Endothelial cell of umbilical vein (primary cell): ENCODE measurements around the gene B3GAT1. TPM values are rescaled to one million over a fixed set of nuclear protein-coding genes. Genes with fewer than 3 reads are reported as not detected.

Experiments
- BruUV-seq: library from RNA; stranded (reverse); fragments of 400-500 nt; replicated peaks from 2 replicates; lab custom pipeline; 2021; lab: Mats Ljungman, UMichigan
- CTCF ChIA-PET: fragments of 300-600, 350-600 bp; sonication (Branson Sonifier 250); formaldehyde crosslinking; loops from one replicate; lab custom pipeline; 2021; ENCODE audit warnings: antibody characterized with exemption, inconsistent platforms; lab: Charles Lee
- POLR2A ChIA-PET: fragments of 300-600, 350-600 bp; sonication (Branson Sonifier 250); formaldehyde crosslinking; loops from one replicate; lab custom pipeline; 2021; ENCODE audit warnings: antibody characterized with exemption, inconsistent platforms; lab: Charles Lee
- DNase-seq: peaks from one replicate; pipeline ENCODE4 v3.0.0-alpha.2; 2011; ENCODE audit warnings: low read depth, low spot score
- FAIRE-seq: peaks from 2 replicates; lab custom pipeline; 2011; peaks lifted over from hg19 to GRCh38; lab: Jason Lieb, UNC
- H2AFZ ChIP-seq: 2 replicates; pipeline ENCODE4 v1.6.0; 2012; ENCODE audit warnings: low read depth, low read length, control low read depth, inconsistent platforms
- H3K27ac ChIP-seq: 2 replicates; pipeline ENCODE4 v1.5.1; 2011; ENCODE audit warnings: low read depth, mild to moderate bottlenecking, control low read depth, low read length, moderate library complexity; ENCODE audit not compliant: insufficient read depth
- H3K27me3 ChIP-seq, 2 experiments: 2 replicates each; pipeline versions ENCODE4 v1.6.0 to v1.6.1; 2011; ENCODE audit warnings: low read length in 2 of 2, mixed read lengths in 1 of 2; ENCODE audit not compliant: control insufficient read depth in 2 of 2, insufficient read depth in 2 of 2
- H3K36me3 ChIP-seq, 2 experiments: 2 replicates in 1 of 2; 3 replicates in 1 of 2; pipeline ENCODE4 v1.5.1; 2011; ENCODE audit warnings: low read length in 2 of 2, mild to moderate bottlenecking in 1 of 2, moderate library complexity in 1 of 2; ENCODE audit not compliant: control insufficient read depth in 2 of 2, insufficient read depth in 2 of 2; ENCODE audit errors: extremely low read depth in 1 of 2
- H3K4me1 ChIP-seq: 3 replicates; pipeline ENCODE4 v1.5.1; 2011; ENCODE audit warnings: mild to moderate bottlenecking, low read length; ENCODE audit not compliant: control insufficient read depth, insufficient read depth; ENCODE audit errors: extremely low read depth
- H3K4me2 ChIP-seq: 2 replicates; pipeline ENCODE4 v1.6.1; 2011; ENCODE audit warnings: low read length, control low read depth, mixed read lengths; ENCODE audit not compliant: insufficient read depth
- H3K4me3 ChIP-seq, 3 experiments: fragments of 200-600 bp in 1 of 3; sonication (generic), shearing (Covaris generic) in 1 of 3; replicated peaks in 1 of 3; 2 replicates each; pipeline ENCODE4 v1.5.1; 2011 to 2016; ENCODE audit warnings: control low read depth in 3 of 3, low read length in 3 of 3, mild to moderate bottlenecking in 2 of 3, inconsistent platforms in 1 of 3, low read depth in 1 of 3, moderate library complexity in 1 of 3; ENCODE audit not compliant: insufficient read depth in 1 of 3
- H3K79me2 ChIP-seq: 2 replicates; pipeline ENCODE4 v1.6.0; 2012; ENCODE audit warnings: low read length, inconsistent platforms; ENCODE audit not compliant: control insufficient read depth, insufficient read depth
- H3K9ac ChIP-seq: replicated peaks from 2 replicates; pipeline ENCODE3; 2011; ENCODE audit warnings: low read length, control low read depth; ENCODE audit not compliant: insufficient read depth; ENCODE audit errors: extremely low read depth
- H3K9me1 ChIP-seq: replicated peaks from 3 replicates; pipeline ENCODE4 v1.6.0; 2011; ENCODE audit warnings: mild to moderate bottlenecking, low read length; ENCODE audit not compliant: control insufficient read depth, insufficient read depth; ENCODE audit errors: extremely low read depth
- H3K9me3 ChIP-seq: replicated peaks from 2 replicates; pipeline ENCODE4 v1.5.1; 2012; ENCODE audit warnings: low read length, inconsistent platforms; ENCODE audit not compliant: control insufficient read depth, insufficient read depth
- H4K20me1 ChIP-seq: replicated peaks from 2 replicates; pipeline ENCODE3; 2011; ENCODE audit warnings: mild to moderate bottlenecking, low read length; ENCODE audit not compliant: control insufficient read depth, insufficient read depth; ENCODE audit errors: extremely low read depth
- CTCF ChIP-seq, 2 donors: IDR thresholded peaks; 1 replicate in 1 of 2; 2 replicates in 1 of 2; pipeline ENCODE4 v1.5.1; 2011; ENCODE audit warnings: low read length in 2 of 2, mild to moderate bottlenecking in 2 of 2, moderate library complexity in 2 of 2, control low read depth in 1 of 2, inconsistent platforms in 1 of 2, low read depth in 1 of 2; ENCODE audit not compliant: insufficient read depth in 1 of 2; ENCODE audit errors: extremely low read depth in 1 of 2
- EZH2 ChIP-seq: IDR thresholded peaks from 2 replicates; pipeline ENCODE4 v1.6.1; 2012; ENCODE audit warnings: borderline replicate concordance, low read depth, mild to moderate bottlenecking, moderate library complexity, low read length, inconsistent platforms; ENCODE audit not compliant: severe bottlenecking
- FOS ChIP-seq: IDR thresholded peaks from 2 replicates; pipeline ENCODE4 v1.6.1; 2011; ENCODE audit warnings: mild to moderate bottlenecking, low read length, moderate library complexity, borderline replicate concordance; ENCODE audit not compliant: insufficient read depth
- GATA2 ChIP-seq: IDR thresholded peaks from 2 replicates; pipeline ENCODE4 v1.7.0; 2011; ENCODE audit warnings: low read depth, mild to moderate bottlenecking, moderate library complexity, mixed read lengths, low read length; ENCODE audit not compliant: insufficient read length, insufficient read depth
- JUN ChIP-seq: IDR thresholded peaks from 2 replicates; pipeline ENCODE4 v1.6.1; 2011; ENCODE audit warnings: borderline replicate concordance, low read depth; ENCODE audit not compliant: insufficient read length, insufficient read depth
- MAX ChIP-seq: IDR thresholded peaks from 2 replicates; pipeline ENCODE4 v1.6.1; 2011; ENCODE audit not compliant: insufficient read depth, insufficient read length
- MYC ChIP-seq: IDR thresholded peaks from one replicate; pipeline ENCODE4 v1.6.1; 2011; ENCODE audit warnings: mild to moderate bottlenecking, low read depth, low read length
- POLR2A ChIP-seq: IDR thresholded peaks from 2 replicates; pipeline ENCODE4 v1.6.1; 2012; ENCODE audit warnings: low read depth, mild to moderate bottlenecking, control low read depth, low read length
- POLR2AphosphoS5 ChIP-seq: IDR thresholded peaks from 2 replicates; pipeline ENCODE4 v1.6.1; 2012; ENCODE audit warnings: low read depth, mild to moderate bottlenecking, control low read depth, low read length, moderate library complexity; ENCODE audit not compliant: insufficient read depth
- dilution Hi-C: fragments of 300-500 bp; cut with MboI; formaldehyde crosslinking; loops from one replicate; pipeline ENCODE4 v1.15.0; 2019; ENCODE audit warnings: low sequenced_read_pairs; ENCODE audit not compliant: extremely low pct_ligation_motif_present
- intact Hi-C: fragments of 100-400 bp; cut with micrococcal nuclease; formaldehyde crosslinking; loops from one replicate; pipeline ENCODE4 v1.10.0; 2022
- polyA plus RNA-seq, 4 experiments: library from polyadenylated mRNA; depleted of rRNA in 3 of 4; stranded (reverse) in 3 of 4; unstranded in 1 of 4; fragments of >200 nt; gene quantifications; 2 replicates each; pipeline versions ENCODE4 v1.2.1 to v1.2.3, GENCODE V29; 2011 to 2012; ENCODE audit warnings: missing spikeins in 1 of 4
- total RNA-seq: library from RNA; stranded (reverse); gene quantifications from 2 replicates; pipeline ENCODE4 v1.2.3, GENCODE V29; 2021

The B3GAT1 gene
- total and polyA plus RNA-seq, 2 donors (not counting 3 experiments of a cell fraction or from before 2014, with no cell fraction given), result 0.01 TPM; not detected in 1

GRCh38 chr11:134414766-134415765, 3.0 kb upstream of the B3GAT1 start:
- Histone ChIP-seq H3K9me3 (no peaks in the 10 kb centered on the region), H3K4me2 (no peak overlapping the region), H3K4me1 (no peaks in the 10 kb centered on the region), H3K36me3 (no peaks in the 10 kb centered on the region), H3K79me2 (no peaks in the 10 kb centered on the region), H3K27ac (no peak overlapping the region), H3K4me3 (no peak overlapping the region), H2AFZ (no peak overlapping the region), H3K27me3 (peaks cover 27 to 34% of the 10 kb centered on the region in 2 experiments), H3K9ac (no peak overlapping the region), H4K20me1 (no peaks in the 10 kb centered on the region), H3K9me1 (no peaks in the 10 kb centered on the region)
- TF ChIP-seq POLR2A, result no peak
- TF ChIP-seq EZH2, result no peak
- no peak for TF ChIP-seq CTCF (IDR thresholded peaks at IDR 0.05; ENCODE audit: extremely low read depth in 1 of 2, insufficient read depth in 1 of 2, low read depth in 1 of 2, low read length in 2 of 2)
- TF ChIP-seq JUN, result no peak
- no peak for TF ChIP-seq GATA2
- no peak for TF ChIP-seq MAX
- TF ChIP-seq POLR2AphosphoS5, result no peak
- no peak for TF ChIP-seq FOS
- TF ChIP-seq MYC, result no peak
- intact Hi-C loops (no loop called here), dilution Hi-C loops (no loop called here)
- no peak for FAIRE-seq
- DNase-seq, result no peak
- POLR2A ChIA-PET, result no interaction called here
- no TSS peak for BruUV-seq
- CTCF ChIA-PET, result no interaction called here
